HG03108 (cell line): ENCODE results near the gene DDX10.

Experiments
- ATAC-seq: cut with Tn5 transposase; IDR thresholded peaks from one replicate; pipeline ENCODE4 v1.9.1; 2021; ENCODE audit warnings: moderate library complexity; ENCODE audit not compliant: unreplicated experiment

Gene DDX10

DNA sequence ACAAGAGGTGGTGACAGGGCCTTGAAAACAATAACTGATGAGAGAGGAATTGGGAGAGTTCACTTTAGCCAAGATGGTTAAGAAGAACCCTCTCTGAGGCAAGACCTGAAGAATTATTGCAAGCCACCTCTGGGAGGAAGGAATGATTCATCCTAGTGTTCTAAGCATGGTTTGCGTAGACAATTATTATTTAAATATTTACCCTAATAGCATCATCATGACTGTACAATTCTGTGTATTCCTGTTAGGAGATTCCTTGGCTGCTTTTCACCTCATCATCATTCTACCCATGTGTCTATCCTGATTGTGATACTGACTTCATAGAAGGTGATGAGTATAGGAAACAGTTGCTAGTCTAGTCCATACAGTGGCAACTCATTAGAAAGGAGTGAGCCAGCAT is 264.4 kb downstream of the DDX10 start:
- ATAC-seq, result no peak

DNA sequence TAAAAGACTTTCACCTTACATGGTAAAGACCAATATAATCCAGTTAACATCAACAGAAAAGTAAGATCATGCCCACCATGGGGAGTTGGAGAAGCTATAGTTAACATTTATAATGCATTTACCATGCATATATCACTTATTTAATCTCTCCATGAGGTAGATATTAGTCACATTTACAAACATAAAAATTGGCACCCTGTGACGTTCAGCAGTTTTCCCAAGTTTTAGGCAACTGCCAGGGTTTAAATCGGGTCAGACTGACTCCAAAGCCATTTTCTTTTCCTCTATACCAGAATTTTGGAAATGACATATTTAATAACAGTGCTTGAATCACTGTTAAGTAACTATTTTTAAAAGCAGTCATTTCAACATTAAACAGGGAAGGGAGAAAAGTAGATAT is 266.3 kb downstream of the DDX10 start:
- ATAC-seq, result no peak

- ATAC-seq, result no peak
These were observed 268.8 kb downstream of the DDX10 start for GRCh38 chr11:108933630-108934029.

GRCh38 chr11:108934289-108934688 is 269.4 kb downstream of the DDX10 start:
- no peak for ATAC-seq

- no peak for ATAC-seq
These were observed 269.8 kb downstream of the DDX10 start for GRCh38 chr11:108934696-108935095.

GRCh38 chr11:108937746-108938145 is 272.9 kb downstream of the DDX10 start:
- ATAC-seq, result no peak

DNA sequence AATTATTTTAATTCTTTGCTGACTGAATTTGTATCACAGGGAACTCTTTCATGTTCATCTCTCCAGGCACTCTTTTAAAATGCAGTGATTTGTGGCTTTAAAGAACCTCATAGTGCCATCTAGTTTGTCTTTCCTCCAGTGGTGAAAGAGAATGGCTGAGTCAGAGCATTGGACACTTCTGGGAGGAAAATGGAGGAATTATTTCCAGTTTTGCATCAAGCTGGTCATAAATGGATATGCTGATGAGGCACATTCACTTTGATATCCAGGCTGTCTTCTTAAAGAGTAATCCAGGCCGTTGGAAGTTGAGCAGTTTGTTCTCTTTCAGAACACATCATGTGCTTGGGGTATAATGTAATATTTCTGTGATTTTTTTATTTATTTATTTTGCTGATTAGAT is 273.7 kb downstream of the DDX10 start:
- ATAC-seq, result no peak

GRCh38 chr11:108939135-108939534 is 274.3 kb downstream of the DDX10 start:
- ATAC-seq, result no peak

GRCh38 chr11:108943853-108944252 is 279.0 kb downstream of the DDX10 start:
- no peak for ATAC-seq

GRCh38 chr11:108944471-108945178 is 279.8 kb downstream of the DDX10 start:
- no peak for ATAC-seq

GRCh38 chr11:108945341-108945740 is 280.5 kb downstream of the DDX10 start:
- no peak for ATAC-seq

DNA sequence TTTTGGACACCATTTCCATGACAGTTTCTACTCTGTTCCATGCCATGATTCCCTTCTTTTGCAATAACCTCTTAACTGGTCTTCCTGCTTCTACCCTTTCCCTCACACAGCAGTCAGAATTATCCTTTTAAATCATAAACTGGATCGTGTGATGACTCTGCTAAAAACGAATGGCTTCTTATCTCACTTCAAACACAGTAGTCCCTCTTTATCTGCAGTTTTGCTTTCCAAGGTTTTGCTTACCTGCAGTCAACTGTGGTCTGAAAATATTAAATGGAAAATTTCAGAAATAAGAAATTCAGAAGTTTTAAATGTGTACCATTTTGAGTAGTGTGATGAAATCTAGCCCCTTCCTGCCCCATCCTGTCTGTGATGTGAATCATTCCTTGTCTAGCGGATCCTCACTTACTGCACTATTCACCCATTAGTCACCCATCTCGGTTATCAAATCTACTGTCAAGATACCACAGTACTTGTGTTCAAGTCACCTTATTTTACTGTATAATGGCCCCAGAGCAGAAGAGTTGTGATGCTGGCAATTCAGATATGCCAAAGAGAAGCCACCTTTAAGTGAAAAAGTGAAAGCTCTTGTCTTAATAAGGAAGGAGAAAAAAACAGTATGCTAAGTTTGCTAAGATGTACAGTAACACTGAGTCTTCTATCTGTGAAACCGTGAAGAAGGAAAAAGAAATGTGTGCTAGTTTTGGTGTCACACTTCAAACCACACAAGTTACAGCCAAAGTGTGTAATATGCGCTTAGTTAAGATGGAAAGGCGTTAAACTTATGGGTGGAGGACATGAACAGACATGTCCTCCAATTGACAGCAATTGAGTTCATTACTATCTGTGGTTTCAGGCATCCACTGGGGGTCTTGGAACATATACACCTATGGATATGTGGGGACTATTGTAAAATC is 283.0 kb downstream of the DDX10 start:
- ATAC-seq, result no peak

- no peak for ATAC-seq
These were observed 293.7 kb downstream of the DDX10 start for GRCh38 chr11:108958368-108959104.

GRCh38 chr11:108959105-108959761 is 294.4 kb downstream of the DDX10 start:
- no peak for ATAC-seq

DNA sequence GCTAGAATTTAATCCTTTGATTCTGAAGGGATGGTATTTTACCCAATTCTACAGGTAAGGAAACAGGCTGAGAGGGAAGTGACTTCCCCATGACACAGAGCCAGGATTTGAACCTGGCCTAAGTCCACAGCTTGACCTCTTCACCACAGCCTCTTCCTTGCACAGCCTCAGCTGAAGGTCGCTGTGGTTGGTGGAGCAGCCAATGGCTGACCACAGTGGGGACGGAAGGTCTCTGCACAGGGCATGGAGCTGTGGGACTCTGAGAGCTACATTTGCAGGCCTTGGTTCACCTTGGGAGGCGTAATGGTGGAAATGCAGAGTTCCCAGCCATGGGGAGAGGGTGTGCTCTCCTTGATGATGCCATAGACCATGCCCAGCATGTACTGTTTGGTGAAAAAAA is 295.0 kb downstream of the DDX10 start:
- no peak for ATAC-seq

DNA sequence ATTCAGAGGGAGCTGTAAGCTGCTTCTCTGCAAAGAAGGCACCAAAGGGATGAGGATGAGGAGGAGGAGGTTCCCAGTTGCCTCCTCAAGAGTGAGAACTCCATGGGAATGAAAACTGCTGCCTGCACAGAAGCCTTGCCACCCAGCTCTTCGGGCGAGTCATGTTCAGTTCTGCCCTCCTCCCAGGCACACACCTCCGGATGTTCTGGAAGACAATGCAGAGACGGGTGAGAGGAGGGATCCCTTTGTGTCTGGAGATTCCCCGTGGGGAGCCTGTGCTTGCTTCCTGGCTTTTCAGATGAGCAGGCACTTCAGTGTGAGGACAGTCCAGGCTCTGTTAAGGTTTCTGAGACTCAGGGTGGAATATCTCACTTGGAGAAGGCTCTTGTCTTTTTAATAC is 295.6 kb downstream of the DDX10 start:
- ATAC-seq, result no peak

- no peak for ATAC-seq
These were observed 296.2 kb downstream of the DDX10 start for GRCh38 chr11:108961095-108961494.

- ATAC-seq, result no peak
These were observed 298.2 kb downstream of the DDX10 start for GRCh38 chr11:108963118-108963517.

GRCh38 chr11:108965306-108966001 is 300.6 kb downstream of the DDX10 start:
- ATAC-seq, result no peak

GRCh38 chr11:108966206-108966605 is 301.3 kb downstream of the DDX10 start:
- ATAC-seq, result no peak
